HPDE6-E6E7 (cell line): ENCODE data around the gene MYO7B.

Experiments
- DNase-seq: peaks from one replicate; pipeline ENCODE4 v3.0.0; 2011; ENCODE audit warnings: missing footprints; ENCODE audit errors: extremely low spot score

The MYO7B gene

GRCh38 chr2:127608061-127609030 is 72.9 kb downstream of the MYO7B start:
- DNase-seq: no peak

- DNase-seq: no peak
These were observed 73.7 kb downstream of the MYO7B start for GRCh38 chr2:127609031-127609751.

- no peak for DNase-seq
These were observed 74.3 kb downstream of the MYO7B start for GRCh38 chr2:127609818-127610217.

- no peak for DNase-seq
These were observed 75.1 kb downstream of the MYO7B start for GRCh38 chr2:127610561-127610960.

GRCh38 chr2:127611076-127611925 is 75.8 kb downstream of the MYO7B start:
- no peak for DNase-seq

- no peak for DNase-seq
These were observed 76.8 kb downstream of the MYO7B start for GRCh38 chr2:127612111-127612822.

GRCh38 chr2:127614246-127614645 is 78.8 kb downstream of the MYO7B start:
- no peak for DNase-seq

GRCh38 chr2:127614731-127615130 is 79.2 kb downstream of the MYO7B start:
- no peak for DNase-seq

- no peak for DNase-seq
These were observed 80.2 kb downstream of the MYO7B start for GRCh38 chr2:127615511-127616166.

GRCh38 chr2:127618551-127619202 is 83.2 kb downstream of the MYO7B start:
- DNase-seq: no peak

GRCh38 chr2:127619203-127619590 is 83.7 kb downstream of the MYO7B start:
- no peak for DNase-seq

GRCh38 chr2:127619877-127620705 is 84.6 kb downstream of the MYO7B start:
- no peak for DNase-seq

- DNase-seq: no peak
These were observed 85.4 kb downstream of the MYO7B start for GRCh38 chr2:127620866-127621265.

GRCh38 chr2:127621981-127622431 is 86.5 kb downstream of the MYO7B start:
- no peak for DNase-seq

- DNase-seq: no peak
These were observed 87.3 kb downstream of the MYO7B start for GRCh38 chr2:127622561-127623387.

- DNase-seq: peak; percentile 51
These were observed 88.2 kb downstream of the MYO7B start for GRCh38 chr2:127623388-127624319.

- no peak for DNase-seq
These were observed 88.9 kb downstream of the MYO7B start for GRCh38 chr2:127624320-127624755.
